Measurements from ENCODE around the gene IL32. TPM values are rescaled to one million over a fixed set of nuclear protein-coding genes. Genes with fewer than 3 reads are reported as not detected.

The IL32 gene
- total RNA-seq, 4 donors from 2014 or later: 45.4 to 79.0 (median 54.6) TPM

GRCh38 chr16:3059041-3059722 is 6.3 kb upstream of the IL32 start:
- TF ChIP-seq POLR2A (IDR thresholded peaks at IDR 0.05) (peak in 1 of 2 donors; percentile 17), CTCF (IDR thresholded peaks at IDR 0.05 in 4 of 5, conservative IDR thresholded peaks at IDR 0.05 in 1 of 5) (peak; percentile 81 to 99 (median 99))
- H3K27me3 ChIP-seq: no peaks in the 10 kb centered on the region
- in situ Hi-C loops (cut with MboI; ENCODE audit: low sequenced_read_pairs in 4 of 4): no loop called here
- ATAC-seq (peak; percentile 83 to 89), DNase-seq (peak; percentile 67 to 82)
- H3K9me3 ChIP-seq: no peaks in the 10 kb centered on the region
- no peaks in the 10 kb centered on the region for H3K36me3 ChIP-seq
- peak overlapping the region; percentile 79 to 85 (median 83) for H3K27ac ChIP-seq
- H3K4me1 ChIP-seq: peaks cover 28 to 39% of the 10 kb centered on the region in 2 donors
- H3K4me3 ChIP-seq: peak overlapping the region; percentile 79 to 98 (median 92)
- intact Hi-C loops (cut with DNase I; ENCODE audit: low total_unique reads): loop anchor here (1.0 to 2.0 kb wide), 4 partner anchors 38 to 107 kb away; partner anchors contain the start of gene TNFRSF12A

- Histone ChIP-seq H3K4me3 (peak overlapping the region; percentile 79 to 98 (median 92)), H3K27ac (peak overlapping the region; percentile 79 to 85 (median 83)), H3K36me3 (no peaks in the 10 kb centered on the region), H3K9me3 (no peaks in the 10 kb centered on the region), H3K27me3 (no peaks in the 10 kb centered on the region), H3K4me1 (peaks cover 32 to 43% of the 10 kb centered on the region in 2 donors)
- no peak for TF ChIP-seq POLR2A (IDR thresholded peaks at IDR 0.05)
- TF ChIP-seq CTCF (IDR thresholded peaks at IDR 0.05 in 4 of 5, conservative IDR thresholded peaks at IDR 0.05 in 1 of 5): no peak
- intact Hi-C loops (cut with DNase I; ENCODE audit: low total_unique reads): loop anchor here (1.0 to 2.0 kb wide), 4 partner anchors 39 to 107 kb away; partner anchors contain the start of gene TNFRSF12A
- ATAC-seq (no peak), DNase-seq (no peak)
- in situ Hi-C loops (cut with MboI; ENCODE audit: low sequenced_read_pairs in 4 of 4): loop anchor here in 3 of 4 donors (5.0 to 10.0 kb wide), 4 partner anchors 65 to 108 kb away; no protein-coding TSS in a partner anchor
These were observed 5.7 kb upstream of the IL32 start for GRCh38 chr16:3059723-3060242.

- H3K4me1 ChIP-seq: peaks cover 40 to 50% of the 10 kb centered on the region in 2 donors
- H3K9me3 ChIP-seq: no peaks in the 10 kb centered on the region
- peak overlapping the region in 1 of 4 donors; percentile 18 for H3K4me3 ChIP-seq
- TF ChIP-seq POLR2A (IDR thresholded peaks at IDR 0.05): no peak
- no peak for TF ChIP-seq CTCF (IDR thresholded peaks at IDR 0.05 in 4 of 5, conservative IDR thresholded peaks at IDR 0.05 in 1 of 5)
- DNase-seq: no peak
- in situ Hi-C loops (cut with MboI; ENCODE audit: low sequenced_read_pairs in 4 of 4): loop anchor here in 3 of 4 donors (5.0 to 10.0 kb wide), 4 partner anchors 64 to 107 kb away; no protein-coding TSS in a partner anchor
- intact Hi-C loops (cut with DNase I; ENCODE audit: low total_unique reads): no loop called here
- peak overlapping the region; percentile 79 to 85 (median 83) for H3K27ac ChIP-seq
- H3K36me3 ChIP-seq: no peaks in the 10 kb centered on the region
- ATAC-seq: peak in 1 of 2 donors; percentile 9
- H3K27me3 ChIP-seq: no peaks in the 10 kb centered on the region
These were observed 4.9 kb upstream of the IL32 start for GRCh38 chr16:3060339-3061127.

- peaks cover 44 to 56% of the 10 kb centered on the region in 2 donors for H3K4me1 ChIP-seq
- no peak for TF ChIP-seq CTCF (IDR thresholded peaks at IDR 0.05 in 4 of 5, conservative IDR thresholded peaks at IDR 0.05 in 1 of 5)
- TF ChIP-seq POLR2A (IDR thresholded peaks at IDR 0.05): no peak
- ATAC-seq (peak in 1 of 2 donors; percentile 0), DNase-seq (no peak)
- in situ Hi-C loops (cut with MboI; ENCODE audit: low sequenced_read_pairs in 4 of 4) (loop anchor here in 3 of 4 donors (5.0 to 10.0 kb wide), 4 partner anchors 62 to 105 kb away; no protein-coding TSS in a partner anchor), intact Hi-C loops (cut with DNase I; ENCODE audit: low total_unique reads) (no loop called here)
- H3K27ac ChIP-seq: peak overlapping the region; percentile 69 to 85 (median 82)
- no peaks in the 10 kb centered on the region for H3K27me3 ChIP-seq
- H3K9me3 ChIP-seq: no peaks in the 10 kb centered on the region
- no peaks in the 10 kb centered on the region for H3K36me3 ChIP-seq
- H3K4me3 ChIP-seq: no peak overlapping the region
These were observed 2.9 kb upstream of the IL32 start for GRCh38 chr16:3062553-3062952.
